ENCODE measurements around the gene SEC24C. TPM values are rescaled to one million over a fixed set of nuclear protein-coding genes. Genes with fewer than 3 reads are reported as not detected.
A peak's percentile ranks its signal among the peaks of the same experiment; 100 is the strongest.

SEC24C gene
- total and polyA plus RNA-seq, 2 of the 13 experiments (the other 11 are each of a cell fraction or from before 2014, with no cell fraction given), result 63.1 to 66.4 TPM

DNA sequence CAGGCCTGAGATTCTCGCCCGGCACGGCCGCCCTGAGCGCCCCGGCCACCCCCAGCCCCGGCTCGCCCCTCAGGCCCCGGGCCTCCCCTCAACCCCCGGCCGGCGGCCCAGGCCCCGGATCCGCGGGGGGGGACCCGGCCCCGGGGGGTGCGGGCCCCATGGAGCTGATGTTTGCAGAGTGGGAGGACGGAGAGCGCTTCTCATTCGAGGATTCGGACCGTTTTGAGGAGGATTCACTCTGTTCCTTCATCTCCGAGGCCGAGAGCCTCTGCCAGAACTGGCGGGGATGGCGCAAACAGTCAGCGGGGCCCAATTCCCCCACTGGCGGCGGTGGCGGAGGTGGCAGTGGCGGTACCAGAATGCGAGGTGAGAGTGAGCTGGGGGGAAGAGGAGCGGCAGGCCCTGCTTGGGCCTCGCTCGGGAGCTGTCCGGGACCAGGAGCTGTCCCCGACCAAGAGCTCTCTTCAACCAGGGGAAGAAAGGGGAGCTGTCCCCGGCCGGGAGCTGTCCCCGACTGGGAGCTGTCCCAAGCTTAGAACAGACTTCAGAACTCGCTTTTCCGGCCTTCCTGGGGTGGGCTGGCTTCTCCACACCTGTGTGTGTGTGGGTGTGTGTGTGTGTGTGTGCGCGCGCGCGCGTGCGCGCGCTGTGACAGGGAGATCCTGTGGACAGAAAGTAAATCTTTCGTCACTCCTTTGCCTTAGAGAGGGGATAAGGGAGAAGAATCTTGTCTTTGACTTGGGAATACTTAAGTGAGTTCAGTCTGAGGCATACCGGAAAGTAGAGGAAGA lies 41.7 kb downstream of the SEC24C start (continued):
- TF ChIP-seq, protein P1, sequence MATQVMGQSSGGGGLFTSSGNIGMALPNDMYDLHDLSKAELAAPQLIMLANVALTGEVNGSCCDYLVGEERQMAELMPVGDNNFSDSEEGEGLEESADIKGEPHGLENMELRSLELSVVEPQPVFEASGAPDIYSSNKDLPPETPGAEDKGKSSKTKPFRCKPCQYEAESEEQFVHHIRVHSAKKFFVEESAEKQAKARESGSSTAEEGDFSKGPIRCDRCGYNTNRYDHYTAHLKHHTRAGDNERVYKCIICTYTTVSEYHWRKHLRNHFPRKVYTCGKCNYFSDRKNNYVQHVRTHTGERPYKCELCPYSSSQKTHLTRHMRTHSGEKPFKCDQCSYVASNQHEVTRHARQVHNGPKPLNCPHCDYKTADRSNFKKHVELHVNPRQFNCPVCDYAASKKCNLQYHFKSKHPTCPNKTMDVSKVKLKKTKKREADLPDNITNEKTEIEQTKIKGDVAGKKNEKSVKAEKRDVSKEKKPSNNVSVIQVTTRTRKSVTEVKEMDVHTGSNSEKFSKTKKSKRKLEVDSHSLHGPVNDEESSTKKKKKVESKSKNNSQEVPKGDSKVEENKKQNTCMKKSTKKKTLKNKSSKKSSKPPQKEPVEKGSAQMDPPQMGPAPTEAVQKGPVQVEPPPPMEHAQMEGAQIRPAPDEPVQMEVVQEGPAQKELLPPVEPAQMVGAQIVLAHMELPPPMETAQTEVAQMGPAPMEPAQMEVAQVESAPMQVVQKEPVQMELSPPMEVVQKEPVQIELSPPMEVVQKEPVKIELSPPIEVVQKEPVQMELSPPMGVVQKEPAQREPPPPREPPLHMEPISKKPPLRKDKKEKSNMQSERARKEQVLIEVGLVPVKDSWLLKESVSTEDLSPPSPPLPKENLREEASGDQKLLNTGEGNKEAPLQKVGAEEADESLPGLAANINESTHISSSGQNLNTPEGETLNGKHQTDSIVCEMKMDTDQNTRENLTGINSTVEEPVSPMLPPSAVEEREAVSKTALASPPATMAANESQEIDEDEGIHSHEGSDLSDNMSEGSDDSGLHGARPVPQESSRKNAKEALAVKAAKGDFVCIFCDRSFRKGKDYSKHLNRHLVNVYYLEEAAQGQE (IDR thresholded peaks at IDR 0.05; ENCODE audit: borderline replicate concordance in 1 of 2, low read depth in 1 of 2, low read length in 2 of 2), result peak; percentile 24 to 87
- TF ChIP-seq HNRNPLL (IDR thresholded peaks at IDR 0.05; ENCODE audit: low read depth, low read length, poor library complexity, severe bottlenecking), result peak; percentile 51
- no peak for TF ChIP-seq HNF4G (IDR thresholded peaks at IDR 0.05; ENCODE audit: borderline replicate concordance, low read depth, low read length)
- TF ChIP-seq HNF4G (CRISPR knock-in tag; IDR thresholded peaks at IDR 0.05; ENCODE audit: borderline replicate concordance, low read depth), result 0 out of 2 replicates have a peak, but pooled peaks have one; percentile 6
- TF ChIP-seq, protein P2, sequence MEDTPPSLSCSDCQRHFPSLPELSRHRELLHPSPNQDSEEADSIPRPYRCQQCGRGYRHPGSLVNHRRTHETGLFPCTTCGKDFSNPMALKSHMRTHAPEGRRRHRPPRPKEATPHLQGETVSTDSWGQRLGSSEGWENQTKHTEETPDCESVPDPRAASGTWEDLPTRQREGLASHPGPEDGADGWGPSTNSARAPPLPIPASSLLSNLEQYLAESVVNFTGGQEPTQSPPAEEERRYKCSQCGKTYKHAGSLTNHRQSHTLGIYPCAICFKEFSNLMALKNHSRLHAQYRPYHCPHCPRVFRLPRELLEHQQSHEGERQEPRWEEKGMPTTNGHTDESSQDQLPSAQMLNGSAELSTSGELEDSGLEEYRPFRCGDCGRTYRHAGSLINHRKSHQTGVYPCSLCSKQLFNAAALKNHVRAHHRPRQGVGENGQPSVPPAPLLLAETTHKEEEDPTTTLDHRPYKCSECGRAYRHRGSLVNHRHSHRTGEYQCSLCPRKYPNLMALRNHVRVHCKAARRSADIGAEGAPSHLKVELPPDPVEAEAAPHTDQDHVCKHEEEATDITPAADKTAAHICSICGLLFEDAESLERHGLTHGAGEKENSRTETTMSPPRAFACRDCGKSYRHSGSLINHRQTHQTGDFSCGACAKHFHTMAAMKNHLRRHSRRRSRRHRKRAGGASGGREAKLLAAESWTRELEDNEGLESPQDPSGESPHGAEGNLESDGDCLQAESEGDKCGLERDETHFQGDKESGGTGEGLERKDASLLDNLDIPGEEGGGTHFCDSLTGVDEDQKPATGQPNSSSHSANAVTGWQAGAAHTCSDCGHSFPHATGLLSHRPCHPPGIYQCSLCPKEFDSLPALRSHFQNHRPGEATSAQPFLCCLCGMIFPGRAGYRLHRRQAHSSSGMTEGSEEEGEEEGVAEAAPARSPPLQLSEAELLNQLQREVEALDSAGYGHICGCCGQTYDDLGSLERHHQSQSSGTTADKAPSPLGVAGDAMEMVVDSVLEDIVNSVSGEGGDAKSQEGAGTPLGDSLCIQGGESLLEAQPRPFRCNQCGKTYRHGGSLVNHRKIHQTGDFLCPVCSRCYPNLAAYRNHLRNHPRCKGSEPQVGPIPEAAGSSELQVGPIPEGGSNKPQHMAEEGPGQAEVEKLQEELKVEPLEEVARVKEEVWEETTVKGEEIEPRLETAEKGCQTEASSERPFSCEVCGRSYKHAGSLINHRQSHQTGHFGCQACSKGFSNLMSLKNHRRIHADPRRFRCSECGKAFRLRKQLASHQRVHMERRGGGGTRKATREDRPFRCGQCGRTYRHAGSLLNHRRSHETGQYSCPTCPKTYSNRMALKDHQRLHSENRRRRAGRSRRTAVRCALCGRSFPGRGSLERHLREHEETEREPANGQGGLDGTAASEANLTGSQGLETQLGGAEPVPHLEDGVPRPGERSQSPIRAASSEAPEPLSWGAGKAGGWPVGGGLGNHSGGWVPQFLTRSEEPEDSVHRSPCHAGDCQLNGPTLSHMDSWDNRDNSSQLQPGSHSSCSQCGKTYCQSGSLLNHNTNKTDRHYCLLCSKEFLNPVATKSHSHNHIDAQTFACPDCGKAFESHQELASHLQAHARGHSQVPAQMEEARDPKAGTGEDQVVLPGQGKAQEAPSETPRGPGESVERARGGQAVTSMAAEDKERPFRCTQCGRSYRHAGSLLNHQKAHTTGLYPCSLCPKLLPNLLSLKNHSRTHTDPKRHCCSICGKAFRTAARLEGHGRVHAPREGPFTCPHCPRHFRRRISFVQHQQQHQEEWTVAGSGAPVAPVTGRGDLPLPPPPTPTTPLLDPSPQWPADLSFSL (CRISPR knock-in tag; IDR thresholded peaks at IDR 0.05), result peak; percentile 69; the same call in 1 of the 2 replicates
- 0 out of 2 replicates have a peak, but pooled peaks have one; percentile 28 for TF ChIP-seq PHF21A (CRISPR knock-in tag; IDR thresholded peaks at IDR 0.05)
- 0 out of 2 replicates have a peak, but pooled peaks have one; percentile 11 for TF ChIP-seq ZNF772 (CRISPR knock-in tag; IDR thresholded peaks at IDR 0.05)
- no peak for TF ChIP-seq ZNF839 (CRISPR knock-in tag; IDR thresholded peaks at IDR 0.05; ENCODE audit: borderline replicate concordance)
- no peak for TF ChIP-seq SNRNP70 (IDR thresholded peaks at IDR 0.05; ENCODE audit: low read depth, low read length)
- TF ChIP-seq MED1 (CRISPR knock-in tag; IDR thresholded peaks at IDR 0.05), result no peak
- no peak for TF ChIP-seq RORA (CRISPR knock-in tag; IDR thresholded peaks at IDR 0.05)
- TF ChIP-seq ZNF263 (CRISPR knock-in tag; IDR thresholded peaks at IDR 0.05), result peak; percentile 98
- TF ChIP-seq ZNF160 (CRISPR knock-in tag; IDR thresholded peaks at IDR 0.05), result no peak
- 0 out of 2 replicates have a peak, but pooled peaks have one; percentile 9 for TF ChIP-seq KMT2A (CRISPR knock-in tag; IDR thresholded peaks at IDR 0.05)
- TF ChIP-seq ZNF775 (CRISPR knock-in tag; IDR thresholded peaks at IDR 0.05; ENCODE audit: borderline replicate concordance), result no peak
- TF ChIP-seq ZFP37 (CRISPR knock-in tag; IDR thresholded peaks at IDR 0.05; ENCODE audit: borderline replicate concordance), result no peak
- no peak for TF ChIP-seq FLYWCH1 (CRISPR knock-in tag; IDR thresholded peaks at IDR 0.05)
- TF ChIP-seq ZSCAN31 (CRISPR knock-in tag; IDR thresholded peaks at IDR 0.05; ENCODE audit: low read depth), result peak; percentile 44; the same call in 1 of the 2 replicates
- TF ChIP-seq ZNF850 (CRISPR knock-in tag; conservative IDR thresholded peaks at IDR 0.05), result peak; percentile 43; the same call in 1 of the 2 replicates
- TF ChIP-seq NFATC3 (CRISPR knock-in tag; IDR thresholded peaks at IDR 0.05), result no peak

All from HepG2 (cell line).